KMS-11 (cell line): ENCODE results near the gene GALNT2.
A peak's percentile ranks its signal among the peaks of the same experiment; 100 is the strongest.

Source experiments
- H2AFZ ChIP-seq: fragments of 200-600 bp; sonication (generic); 2 replicates; pipeline ENCODE4 v1.6.1; 2016; ENCODE audit warnings: antibody characterized with exemption, mixed run types, low read depth
- H3K27ac ChIP-seq: fragments of 200-600 bp; sonication (generic); 2 replicates; pipeline ENCODE4 v1.6.1; 2016; ENCODE audit warnings: mild to moderate bottlenecking, mixed run types
- H3K27me3 ChIP-seq: fragments of 200-600 bp; sonication (generic); 2 replicates; pipeline ENCODE4 v1.6.1; 2017; ENCODE audit warnings: mild to moderate bottlenecking, low read depth, mixed run types, moderate library complexity; ENCODE audit not compliant: insufficient read depth
- H3K36me3 ChIP-seq: fragments of 200-600 bp; sonication (generic); 2 replicates; pipeline ENCODE4 v1.6.1; 2017; ENCODE audit warnings: mild to moderate bottlenecking, mixed run types; ENCODE audit not compliant: insufficient read depth
- H3K4me1 ChIP-seq: fragments of 200-600 bp; sonication (generic); 2 replicates; pipeline ENCODE4 v1.6.1; 2016; ENCODE audit warnings: mild to moderate bottlenecking, low read depth, mixed run types; ENCODE audit not compliant: poor library complexity, severe bottlenecking
- H3K4me2 ChIP-seq: fragments of 200-600 bp; sonication (generic); 2 replicates; pipeline ENCODE4 v1.7.0; 2016; ENCODE audit warnings: mild to moderate bottlenecking, mixed run types
- H3K4me3 ChIP-seq: fragments of 200-600 bp; sonication (generic); IDR thresholded peaks from 2 replicates; pipeline ENCODE4 v1.6.1; 2017; ENCODE audit warnings: low read depth, low read length, mixed read lengths; ENCODE audit not compliant: insufficient read depth
- H3K79me2 ChIP-seq: fragments of 200-600 bp; sonication (generic); 2 replicates; pipeline ENCODE4 v1.6.1; 2016; ENCODE audit warnings: low read depth, mixed run types; ENCODE audit not compliant: insufficient read depth
- H3K9ac ChIP-seq: fragments of 200-600 bp; sonication (generic); 2 replicates; pipeline ENCODE4 v1.6.1; 2016; ENCODE audit warnings: mild to moderate bottlenecking, mixed run types
- H4K20me1 ChIP-seq: fragments of 200-600 bp; sonication (generic); 2 replicates; pipeline ENCODE4 v1.6.1; 2016; ENCODE audit warnings: mild to moderate bottlenecking, mixed run types; ENCODE audit not compliant: insufficient read depth
- CTCF ChIP-seq: fragments of 200-600 bp; sonication (generic); conservative IDR thresholded peaks from 2 replicates; pipeline ENCODE4 v1.6.1; 2017; ENCODE audit warnings: low read depth, mild to moderate bottlenecking, antibody characterized with exemption, low read length, moderate library complexity, mixed read lengths

Gene GALNT2

GRCh38 chr1:230109066-230109465, 42.0 kb downstream of the GALNT2 start:
- no peaks in the 10 kb centered on the region for H3K27me3 ChIP-seq
- H3K36me3 ChIP-seq = no peaks in the 10 kb centered on the region
- peaks cover 93% of the 10 kb centered on the region for H3K79me2 ChIP-seq
- peak overlapping the region; percentile 30 for H3K4me3 ChIP-seq
- peak overlapping the region; percentile 93 for H3K27ac ChIP-seq
- H4K20me1 ChIP-seq = no peaks in the 10 kb centered on the region
- H2AFZ ChIP-seq = no peak overlapping the region
- H3K4me1 ChIP-seq = peaks cover 98% of the 10 kb centered on the region
- peak overlapping the region; percentile 90 for H3K4me2 ChIP-seq
- no peak for TF ChIP-seq CTCF
- H3K9ac ChIP-seq = peak overlapping the region; percentile 52; the same call in 1 of the 2 replicates

GRCh38 chr1:230109895-230110667, 43.0 kb downstream of the GALNT2 start:
- Histone ChIP-seq H2AFZ (no peak overlapping the region), H3K4me3 (peak overlapping the region; percentile 27), H3K36me3 (no peaks in the 10 kb centered on the region), H4K20me1 (no peaks in the 10 kb centered on the region), H3K27ac (peak overlapping the region; percentile 93), H3K9ac (peak overlapping the region; percentile 53), H3K4me1 (peaks cover 96% of the 10 kb centered on the region), H3K27me3 (no peaks in the 10 kb centered on the region), H3K4me2 (peak overlapping the region; percentile 90), H3K79me2 (peaks cover 93% of the 10 kb centered on the region)
- TF ChIP-seq CTCF = no peak

- Histone ChIP-seq H3K27ac (peak overlapping the region; percentile 93), H3K79me2 (peaks cover 93% of the 10 kb centered on the region), H3K4me3 (peak overlapping the region; percentile 76), H3K4me2 (peak overlapping the region; percentile 90), H3K27me3 (no peaks in the 10 kb centered on the region), H4K20me1 (no peaks in the 10 kb centered on the region), H3K9ac (peak overlapping the region; percentile 53; the same call in 1 of the 2 replicates), H3K36me3 (no peaks in the 10 kb centered on the region; the same call in 1 of the 2 replicates), H2AFZ (no peak overlapping the region), H3K4me1 (peaks cover 91% of the 10 kb centered on the region)
- no peak for TF ChIP-seq CTCF
These were observed 43.9 kb downstream of the GALNT2 start for GRCh38 chr1:230110971-230111370.

GRCh38 chr1:230112131-230112701, 45.2 kb downstream of the GALNT2 start:
- no peaks in the 10 kb centered on the region for H4K20me1 ChIP-seq
- peaks cover 93% of the 10 kb centered on the region for H3K79me2 ChIP-seq
- no peak for TF ChIP-seq CTCF
- no peak overlapping the region; the same call in 1 of the 2 replicates for H3K9ac ChIP-seq
- no peaks in the 10 kb centered on the region; the same call in 1 of the 2 replicates for H3K36me3 ChIP-seq
- no peak overlapping the region for H2AFZ ChIP-seq
- H3K4me1 ChIP-seq = peaks cover 79% of the 10 kb centered on the region
- peak overlapping the region; percentile 90 for H3K4me2 ChIP-seq
- H3K27ac ChIP-seq = peak overlapping the region; percentile 93
- no peak overlapping the region for H3K4me3 ChIP-seq
- H3K27me3 ChIP-seq = no peaks in the 10 kb centered on the region
